ENCODE results near the gene ADAM10.

ADAM10 gene

GRCh38 chr15:58588096-58588495 is 161.4 kb downstream of the ADAM10 start:
- H3K27ac Mint-ChIP-seq, result no peak overlapping the region
- H3K4me3 Mint-ChIP-seq, result no peak overlapping the region
- peaks cover 5% of the 10 kb centered on the region for H3K9me3 Mint-ChIP-seq
- H3K4me1 Mint-ChIP-seq (ENCODE audit: low read depth), result peaks cover 9% of the 10 kb centered on the region
- DNase-seq, result no peak
- H3K27me3 Mint-ChIP-seq, result peaks cover 14% of the 10 kb centered on the region
- H3K36me3 Mint-ChIP-seq (ENCODE audit: low read depth), result peaks cover 8% of the 10 kb centered on the region

GRCh38 chr15:58587486-58587885 is 162.0 kb downstream of the ADAM10 start:
- H3K4me3 Mint-ChIP-seq, result no peak overlapping the region
- H3K36me3 Mint-ChIP-seq (ENCODE audit: low read depth), result peaks cover 7% of the 10 kb centered on the region
- H3K9me3 Mint-ChIP-seq, result peaks cover 5% of the 10 kb centered on the region
- no peak overlapping the region for H3K27ac Mint-ChIP-seq
- H3K27me3 Mint-ChIP-seq, result peaks cover 14% of the 10 kb centered on the region
- peaks cover 9% of the 10 kb centered on the region for H3K4me1 Mint-ChIP-seq (ENCODE audit: low read depth)
- no peak for DNase-seq

- Mint-ChIP-seq H3K9me3 (peaks cover 5% of the 10 kb centered on the region), H3K27ac (no peak overlapping the region), H3K27me3 (peaks cover 14% of the 10 kb centered on the region), H3K36me3 (ENCODE audit: low read depth) (no peaks in the 10 kb centered on the region), H3K4me3 (no peak overlapping the region), H3K4me1 (ENCODE audit: low read depth) (peaks cover 9% of the 10 kb centered on the region)
- DNase-seq, result no peak
Measured at GRCh38 chr15:58585693-58586443, 163.6 kb downstream of the ADAM10 start.

GRCh38 chr15:58584789-58585461 is 164.6 kb downstream of the ADAM10 start:
- Mint-ChIP-seq H3K4me1 (ENCODE audit: low read depth) (peaks cover 9% of the 10 kb centered on the region), H3K36me3 (ENCODE audit: low read depth) (no peaks in the 10 kb centered on the region), H3K9me3 (peaks cover 5% of the 10 kb centered on the region), H3K4me3 (no peak overlapping the region), H3K27me3 (peaks cover 14% of the 10 kb centered on the region), H3K27ac (no peak overlapping the region)
- no peak for DNase-seq

- peaks cover 5% of the 10 kb centered on the region for H3K9me3 Mint-ChIP-seq
- no peak for DNase-seq
- H3K4me3 Mint-ChIP-seq, result no peak overlapping the region
- H3K27ac Mint-ChIP-seq, result no peak overlapping the region
- peaks cover 9% of the 10 kb centered on the region for H3K4me1 Mint-ChIP-seq (ENCODE audit: low read depth)
- peaks cover 14% of the 10 kb centered on the region for H3K27me3 Mint-ChIP-seq
- H3K36me3 Mint-ChIP-seq (ENCODE audit: low read depth), result no peaks in the 10 kb centered on the region
Measured at GRCh38 chr15:58583171-58583908, 166.2 kb downstream of the ADAM10 start.

GRCh38 chr15:58582160-58582559 is 167.3 kb downstream of the ADAM10 start:
- Mint-ChIP-seq H3K9me3 (peaks cover 5% of the 10 kb centered on the region), H3K4me3 (no peak overlapping the region), H3K27ac (no peak overlapping the region), H3K4me1 (ENCODE audit: low read depth) (peaks cover 9% of the 10 kb centered on the region), H3K27me3 (peaks cover 14% of the 10 kb centered on the region), H3K36me3 (ENCODE audit: low read depth) (no peaks in the 10 kb centered on the region)
- DNase-seq, result no peak

- Mint-ChIP-seq H3K9me3 (no peaks in the 10 kb centered on the region), H3K36me3 (ENCODE audit: low read depth) (no peaks in the 10 kb centered on the region), H3K4me1 (ENCODE audit: low read depth) (peaks cover 6% of the 10 kb centered on the region), H3K4me3 (no peak overlapping the region), H3K27ac (no peak overlapping the region), H3K27me3 (no peaks in the 10 kb centered on the region)
- no peak for DNase-seq
Measured at GRCh38 chr15:58576657-58577056, 172.8 kb downstream of the ADAM10 start.

- H3K4me1 Mint-ChIP-seq (ENCODE audit: low read depth), result peaks cover 6% of the 10 kb centered on the region
- H3K9me3 Mint-ChIP-seq, result no peaks in the 10 kb centered on the region
- no peaks in the 10 kb centered on the region for H3K36me3 Mint-ChIP-seq (ENCODE audit: low read depth)
- H3K27ac Mint-ChIP-seq, result no peak overlapping the region
- no peaks in the 10 kb centered on the region for H3K27me3 Mint-ChIP-seq
- no peak overlapping the region for H3K4me3 Mint-ChIP-seq
- no peak for DNase-seq
Measured at GRCh38 chr15:58575045-58575786, 174.3 kb downstream of the ADAM10 start.

GRCh38 chr15:58574631-58575030 is 174.9 kb downstream of the ADAM10 start:
- no peak overlapping the region for H3K27ac Mint-ChIP-seq
- no peak overlapping the region for H3K4me3 Mint-ChIP-seq
- H3K36me3 Mint-ChIP-seq (ENCODE audit: low read depth), result no peaks in the 10 kb centered on the region

GRCh38 chr15:58573270-58573669 is 176.2 kb downstream of the ADAM10 start:
- Mint-ChIP-seq H3K4me3 (no peak overlapping the region), H3K4me1 (ENCODE audit: low read depth) (peaks cover 10% of the 10 kb centered on the region), H3K36me3 (ENCODE audit: low read depth) (no peaks in the 10 kb centered on the region), H3K9me3 (no peaks in the 10 kb centered on the region), H3K27me3 (no peaks in the 10 kb centered on the region), H3K27ac (no peak overlapping the region)
- no peak for DNase-seq

More at GRCh38 chr15:58574631-58575030, 174.9 kb downstream of the ADAM10 start:
- H3K4me1 Mint-ChIP-seq (ENCODE audit: low read depth), result peaks cover 6% of the 10 kb centered on the region
- no peaks in the 10 kb centered on the region for H3K27me3 Mint-ChIP-seq
- DNase-seq, result no peak
- no peaks in the 10 kb centered on the region for H3K9me3 Mint-ChIP-seq

- no peaks in the 10 kb centered on the region for H3K27me3 Mint-ChIP-seq
- H3K4me3 Mint-ChIP-seq, result no peak overlapping the region
- H3K27ac Mint-ChIP-seq, result no peak overlapping the region
- no peaks in the 10 kb centered on the region for H3K9me3 Mint-ChIP-seq
- no peaks in the 10 kb centered on the region for H3K36me3 Mint-ChIP-seq (ENCODE audit: low read depth)
- DNase-seq, result no peak
- H3K4me1 Mint-ChIP-seq (ENCODE audit: low read depth), result peaks cover 15% of the 10 kb centered on the region
Measured at GRCh38 chr15:58572521-58572920, 177.0 kb downstream of the ADAM10 start.

GRCh38 chr15:58571491-58571890 is 178.0 kb downstream of the ADAM10 start:
- H3K9me3 Mint-ChIP-seq, result no peaks in the 10 kb centered on the region
- no peaks in the 10 kb centered on the region for H3K36me3 Mint-ChIP-seq (ENCODE audit: low read depth)
- no peaks in the 10 kb centered on the region for H3K27me3 Mint-ChIP-seq
- no peak overlapping the region for H3K4me3 Mint-ChIP-seq
- peaks cover 16% of the 10 kb centered on the region for H3K4me1 Mint-ChIP-seq (ENCODE audit: low read depth)
- DNase-seq, result no peak
- H3K27ac Mint-ChIP-seq, result no peak overlapping the region

- no peaks in the 10 kb centered on the region for H3K36me3 Mint-ChIP-seq (ENCODE audit: low read depth)
- no peaks in the 10 kb centered on the region for H3K9me3 Mint-ChIP-seq
- H3K27me3 Mint-ChIP-seq, result no peaks in the 10 kb centered on the region
- no peak overlapping the region for H3K4me3 Mint-ChIP-seq
- H3K4me1 Mint-ChIP-seq (ENCODE audit: low read depth), result peaks cover 10% of the 10 kb centered on the region
- H3K27ac Mint-ChIP-seq, result no peak overlapping the region
- no peak for DNase-seq
Measured at GRCh38 chr15:58569455-58569854, 180.1 kb downstream of the ADAM10 start.

- DNase-seq, result no peak
- H3K27ac Mint-ChIP-seq, result peak overlapping the region; percentile 51
- no peaks in the 10 kb centered on the region for H3K27me3 Mint-ChIP-seq
- peaks cover 10% of the 10 kb centered on the region for H3K4me1 Mint-ChIP-seq (ENCODE audit: low read depth)
- no peak overlapping the region for H3K4me3 Mint-ChIP-seq
- no peaks in the 10 kb centered on the region for H3K36me3 Mint-ChIP-seq (ENCODE audit: low read depth)
- H3K9me3 Mint-ChIP-seq, result no peaks in the 10 kb centered on the region
Measured at GRCh38 chr15:58568157-58568571, 181.3 kb downstream of the ADAM10 start.

Measured in activated T-cell treated with anti-CD3 and anti-CD28 coated beads, Interleukin-2, amount 50 U/mL, for 24 hours (primary cell).